Natural killer cell treated with Interleukin-12 subunit alpha and Interleukin-12 subunit beta and Interleukin-15 and Interleukin-18, amount 100 ng/mL, for 72 hours (primary cell): ENCODE data around the gene NUDT9. TPM values are rescaled to one million over a fixed set of nuclear protein-coding genes. Genes with fewer than 3 reads are reported as not detected.
"Not testable (repeated sequence)": the region's sequence is repeated elsewhere in the genome, so short reads cannot be mapped to it uniquely, and the experiment has no call there.

ENCODE experiments used
- ATAC-seq, 2 donors: fragments of 150-1000 bp; cut with Tn5 transposase in 1 of 2; sonication (Bioruptor Pico), chemical (Tn5 transposase) in 1 of 2; 2 replicates each; pipeline ENCODE4 v1.10.0; 2021
- DNase-seq: peaks from one replicate; pipeline ENCODE4 v3.0.0; 2022; ENCODE audit warnings: low spot score
- H3K27ac Mint-ChIP-seq, 2 donors: 1 replicate in 1 of 2; 2 replicates in 1 of 2; pipeline ENCODE4 v1.8.0; 2022; ENCODE audit warnings: mixed read lengths in 2 of 2, mild to moderate bottlenecking in 1 of 2, moderate library complexity in 1 of 2
- H3K27me3 Mint-ChIP-seq, 2 donors: 1 replicate in 1 of 2; 2 replicates in 1 of 2; pipeline ENCODE4 v1.8.0; 2022; ENCODE audit warnings: mixed read lengths in 2 of 2
- H3K36me3 Mint-ChIP-seq: one replicate; pipeline ENCODE4 v1.8.0; 2022; ENCODE audit warnings: mixed read lengths
- H3K4me1 Mint-ChIP-seq, 2 donors: 1 replicate in 1 of 2; 2 replicates in 1 of 2; pipeline ENCODE4 v1.8.0; 2022; ENCODE audit warnings: low read depth in 2 of 2, mixed read lengths in 2 of 2, mild to moderate bottlenecking in 1 of 2
- H3K4me3 Mint-ChIP-seq: one replicate; pipeline ENCODE4 v1.8.0; 2022; ENCODE audit warnings: mixed read lengths
- H3K9me3 Mint-ChIP-seq: 2 replicates; pipeline ENCODE4 v1.8.0; 2022; ENCODE audit warnings: mixed read lengths
- total RNA-seq, 2 donors: library from RNA; stranded (reverse); gene quantifications; one replicate each; pipeline ENCODE4 v1.2.3, GENCODE V29; 2022

Gene NUDT9
- total RNA-seq, 2 donors from 2014 or later = 14.6 to 18.2 TPM

DNA sequence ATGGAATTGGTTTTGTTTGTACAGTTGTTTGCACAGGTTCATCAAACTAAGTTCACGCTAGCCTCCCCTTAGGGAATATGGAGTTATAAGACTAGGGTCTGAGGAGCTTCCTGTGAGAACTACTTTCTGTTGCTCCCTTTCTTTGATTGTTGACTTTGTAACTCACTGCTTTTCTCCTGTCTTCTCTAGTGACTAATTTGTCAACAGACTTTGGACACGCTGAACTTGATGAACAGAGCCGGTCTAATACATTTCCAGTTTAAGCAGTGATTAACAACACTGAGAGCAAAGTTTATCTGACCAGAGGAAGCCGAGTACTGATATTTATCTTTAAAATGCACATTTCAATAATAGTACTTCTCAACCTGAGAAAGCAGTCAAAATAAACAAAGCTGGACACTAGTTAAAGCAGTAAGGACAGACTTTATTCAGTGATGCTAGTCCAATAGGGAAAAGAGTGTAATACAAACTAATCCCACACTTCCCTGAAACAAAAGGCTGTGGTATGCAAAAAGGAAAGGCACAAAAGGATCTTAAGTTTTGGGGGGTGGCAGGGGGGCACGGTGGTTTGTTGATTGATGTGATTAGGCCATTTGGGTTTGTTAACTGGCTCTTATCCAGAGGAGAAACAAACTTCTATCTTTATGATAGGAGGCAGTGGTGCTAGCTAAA, 2.7 kb upstream of the NUDT9 start:
- peaks cover 20 to 24% of the 10 kb centered on the region in 2 donors for H3K4me1 Mint-ChIP-seq

GRCh38 chr4:87420276-87420830, 2.0 kb upstream of the NUDT9 start:
- ATAC-seq (no peak), DNase-seq (no peak)
- Mint-ChIP-seq H3K4me1 (peaks cover 20 to 25% of the 10 kb centered on the region in 2 donors), H3K36me3 (no peaks in the 10 kb centered on the region), H3K27me3 (peaks cover 0 to 5% of the 10 kb centered on the region in 2 donors), H3K9me3 (no peaks in the 10 kb centered on the region), H3K4me3 (no peak overlapping the region), H3K27ac (peak overlapping the region in 1 of 2 donors; percentile 18)

More for the DNA sequence above, 2.7 kb upstream of the NUDT9 start:
- Mint-ChIP-seq H3K27me3 (peaks cover 4 to 8% of the 10 kb centered on the region in 2 donors), H3K4me3 (no peak overlapping the region), H3K36me3 (no peaks in the 10 kb centered on the region), H3K9me3 (no peaks in the 10 kb centered on the region), H3K27ac (peak overlapping the region in 1 of 2 donors; percentile 18)
- no peak for DNase-seq
- ATAC-seq = no peak

DNA sequence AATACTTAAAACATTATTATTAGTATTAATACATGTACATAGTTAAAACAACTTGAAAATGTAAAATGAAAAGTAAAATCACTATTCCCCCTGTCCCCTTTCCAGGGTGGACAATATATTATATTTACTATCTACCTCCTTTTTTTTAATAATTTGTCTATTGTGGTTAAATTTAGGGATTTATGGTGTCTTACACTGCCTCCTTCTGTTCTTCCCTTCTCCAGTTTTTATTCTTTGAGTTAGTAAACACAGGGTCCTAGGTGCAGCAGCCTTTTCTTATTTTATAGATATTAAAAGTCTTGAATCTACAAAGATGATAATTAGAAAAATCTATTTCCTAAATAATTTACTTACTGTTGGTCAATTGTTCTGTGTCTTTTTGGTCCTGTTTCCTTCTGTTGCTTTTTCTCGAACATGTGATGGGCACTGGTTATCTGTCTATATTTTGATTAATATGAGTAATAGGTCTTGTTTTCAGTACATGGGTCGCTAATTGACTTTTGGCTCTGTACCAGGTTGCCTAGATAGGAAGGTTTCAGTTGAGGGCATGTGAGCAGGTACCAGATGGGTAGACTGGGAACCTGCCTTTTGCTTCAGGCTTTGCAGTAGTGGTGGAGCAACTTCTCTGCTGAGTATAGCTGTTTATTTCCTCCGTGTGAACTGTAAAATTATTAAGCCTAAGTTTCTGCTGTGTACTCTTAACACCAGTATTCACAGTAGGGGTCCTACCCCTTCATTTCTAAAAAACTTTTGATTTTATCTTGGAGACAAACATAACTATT, 1.1 kb downstream of the NUDT9 start:
- peak overlapping the region; percentile 93 to 95 for H3K27ac Mint-ChIP-seq

GRCh38 chr4:87424099-87424543, 1.7 kb downstream of the NUDT9 start:
- Mint-ChIP-seq H3K27ac (peak overlapping the region; percentile 93 to 95), H3K4me3 (peak overlapping the region; percentile 94), H3K4me1 (peaks cover 20 to 25% of the 10 kb centered on the region in 2 donors)
- not testable (repeated sequence) for ATAC-seq, H3K9me3 Mint-ChIP-seq, H3K36me3 Mint-ChIP-seq, DNase-seq, H3K27me3 Mint-ChIP-seq

More for the DNA sequence above, 1.1 kb downstream of the NUDT9 start:
- no peaks in the 10 kb centered on the region for H3K27me3 Mint-ChIP-seq
- ATAC-seq (no peak), DNase-seq (no peak)
- H3K4me1 Mint-ChIP-seq = peaks cover 20 to 25% of the 10 kb centered on the region in 2 donors
- H3K4me3 Mint-ChIP-seq = peak overlapping the region; percentile 94
- no peaks in the 10 kb centered on the region for H3K36me3 Mint-ChIP-seq
- H3K9me3 Mint-ChIP-seq = no peaks in the 10 kb centered on the region

DNA sequence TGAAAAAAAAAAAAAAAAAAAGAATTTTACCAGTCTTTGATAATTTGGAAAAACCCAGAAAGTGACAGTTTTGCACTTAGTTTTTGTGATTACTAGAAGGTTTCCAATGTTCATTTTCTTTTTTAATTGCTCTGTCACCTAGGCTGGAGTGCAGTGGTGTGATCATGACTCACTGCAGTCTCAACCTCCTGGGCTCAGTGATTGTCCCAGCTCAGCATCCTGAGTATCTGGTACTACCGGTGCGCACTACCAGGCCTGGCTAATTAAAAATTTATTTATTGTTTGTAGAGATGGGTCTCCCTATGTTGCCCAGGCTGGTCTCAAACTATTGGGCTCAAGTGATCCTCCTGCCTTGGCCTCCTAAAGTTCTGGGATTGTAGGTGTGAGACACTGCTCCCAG, 3.3 kb downstream of the NUDT9 start:
- H3K27ac Mint-ChIP-seq = no peak overlapping the region
- no peaks in the 10 kb centered on the region for H3K27me3 Mint-ChIP-seq
- H3K36me3 Mint-ChIP-seq = no peaks in the 10 kb centered on the region
- no peak overlapping the region for H3K4me3 Mint-ChIP-seq
- H3K4me1 Mint-ChIP-seq = peaks cover 26 to 30% of the 10 kb centered on the region in 2 donors
- no peaks in the 10 kb centered on the region for H3K9me3 Mint-ChIP-seq
- ATAC-seq = no peak
- DNase-seq = no peak

DNA sequence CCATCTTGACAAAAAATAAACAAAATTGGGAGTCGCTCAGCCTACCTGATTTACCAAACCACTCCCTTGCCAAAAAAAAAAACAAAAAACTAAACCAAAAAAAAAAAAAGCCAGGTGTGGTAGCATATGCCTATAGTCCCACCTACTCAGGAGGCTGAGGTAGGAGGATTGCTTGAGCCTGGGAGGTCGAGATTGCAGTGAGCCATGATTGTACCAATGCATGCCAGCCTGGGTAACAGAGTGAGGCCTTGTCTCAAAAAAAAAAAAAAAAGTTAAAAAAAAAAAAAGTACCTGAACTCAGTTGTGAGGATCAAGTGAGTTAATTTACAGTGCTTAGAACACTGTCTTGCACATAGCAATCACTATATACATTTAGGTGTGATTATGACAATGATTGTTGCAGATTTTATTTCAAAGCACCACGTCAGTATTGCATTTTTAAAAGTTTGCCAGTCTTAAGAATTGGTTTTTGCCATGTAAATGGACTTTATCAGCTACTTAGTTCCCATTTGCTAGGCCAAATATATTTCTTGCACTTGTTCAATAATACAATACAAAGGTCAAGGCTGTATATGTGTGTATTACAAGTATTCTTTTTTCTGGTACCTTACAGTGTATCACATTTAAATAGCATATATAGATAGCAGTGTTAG, 4.6 kb downstream of the NUDT9 start:
- Mint-ChIP-seq H3K27me3 (no peaks in the 10 kb centered on the region), H3K27ac (no peak overlapping the region), H3K9me3 (no peaks in the 10 kb centered on the region), H3K4me1 (peaks cover 26% of the 10 kb centered on the region in 2 donors), H3K36me3 (no peaks in the 10 kb centered on the region), H3K4me3 (no peak overlapping the region)
- DNase-seq = no peak
- no peak for ATAC-seq

GRCh38 chr4:87427518-87427868, 5.1 kb downstream of the NUDT9 start:
- no peak for DNase-seq
- Mint-ChIP-seq H3K4me3 (no peak overlapping the region), H3K4me1 (peaks cover 21 to 23% of the 10 kb centered on the region in 2 donors), H3K27me3 (no peaks in the 10 kb centered on the region), H3K36me3 (no peaks in the 10 kb centered on the region), H3K9me3 (no peaks in the 10 kb centered on the region), H3K27ac (no peak overlapping the region)
- ATAC-seq = no peak

GRCh38 chr4:87428979-87429378, 6.6 kb downstream of the NUDT9 start:
- Mint-ChIP-seq H3K4me3 (no peak overlapping the region), H3K27me3 (no peaks in the 10 kb centered on the region), H3K27ac (no peak overlapping the region), H3K9me3 (no peaks in the 10 kb centered on the region), H3K36me3 (no peaks in the 10 kb centered on the region), H3K4me1 (peaks cover 8 to 16% of the 10 kb centered on the region in 2 donors)
- DNase-seq = no peak
- ATAC-seq = no peak

GRCh38 chr4:87430038-87430437, 7.7 kb downstream of the NUDT9 start:
- no peaks in the 10 kb centered on the region for H3K9me3 Mint-ChIP-seq
- ATAC-seq (no peak), DNase-seq (no peak)
- no peaks in the 10 kb centered on the region for H3K36me3 Mint-ChIP-seq
- no peak overlapping the region for H3K27ac Mint-ChIP-seq
- H3K27me3 Mint-ChIP-seq = no peaks in the 10 kb centered on the region
- H3K4me1 Mint-ChIP-seq = peaks cover 6 to 10% of the 10 kb centered on the region in 2 donors
- H3K4me3 Mint-ChIP-seq = no peak overlapping the region

DNA sequence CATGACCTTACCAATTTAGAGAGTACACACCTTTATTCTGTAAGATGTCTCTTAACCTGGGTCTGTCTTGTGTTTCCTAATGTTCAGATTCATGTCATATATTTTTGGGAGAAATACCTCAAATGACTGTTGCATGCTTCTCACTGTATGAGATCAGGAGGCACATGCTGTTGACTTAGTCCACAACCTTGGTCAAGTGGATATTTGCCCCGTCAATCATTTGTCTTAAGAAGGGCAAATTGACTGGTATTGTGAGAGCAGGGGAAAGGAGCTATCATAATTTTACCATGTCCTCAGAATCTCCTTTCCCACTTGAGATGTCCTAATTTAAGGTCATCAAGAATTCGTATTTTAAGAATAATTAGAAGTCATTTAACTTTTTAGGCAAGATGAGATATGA, 11.0 kb downstream of the NUDT9 start:
- no peaks in the 10 kb centered on the region for H3K27me3 Mint-ChIP-seq
- H3K9me3 Mint-ChIP-seq = no peaks in the 10 kb centered on the region
- no peak for ATAC-seq
- peaks cover 6 to 10% of the 10 kb centered on the region in 2 donors for H3K4me1 Mint-ChIP-seq
- H3K36me3 Mint-ChIP-seq = peaks cover 5% of the 10 kb centered on the region
- DNase-seq = no peak
- no peak overlapping the region for H3K27ac Mint-ChIP-seq
- H3K4me3 Mint-ChIP-seq = no peak overlapping the region

DNA sequence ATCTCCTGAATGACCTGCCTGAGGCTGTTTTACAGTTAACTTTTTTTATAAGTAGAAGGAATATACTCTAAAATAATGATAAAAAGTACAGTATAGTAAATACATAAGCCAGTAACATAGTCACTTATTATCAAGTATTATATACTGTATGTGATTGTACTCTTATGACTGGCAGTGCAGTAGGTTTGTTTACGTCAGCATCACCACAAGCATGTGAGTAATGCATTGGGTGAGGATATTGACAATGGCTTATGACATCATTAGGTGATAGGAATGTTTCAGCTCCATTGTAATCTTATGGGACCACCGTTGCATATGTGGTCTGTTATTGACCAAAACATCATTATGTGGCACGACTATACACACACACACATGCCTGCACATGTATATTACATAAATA, 20.5 kb downstream of the NUDT9 start:
- Mint-ChIP-seq H3K4me1 (no peaks in the 10 kb centered on the region), H3K4me3 (no peak overlapping the region), H3K9me3 (no peaks in the 10 kb centered on the region), H3K27me3 (no peaks in the 10 kb centered on the region), H3K27ac (no peak overlapping the region), H3K36me3 (peaks cover 6% of the 10 kb centered on the region)
- DNase-seq (no peak), ATAC-seq (no peak)

- no peak overlapping the region for H3K4me3 Mint-ChIP-seq
- H3K27ac Mint-ChIP-seq = no peak overlapping the region
- ATAC-seq (no peak), DNase-seq (no peak)
- no peaks in the 10 kb centered on the region for H3K9me3 Mint-ChIP-seq
- no peaks in the 10 kb centered on the region for H3K36me3 Mint-ChIP-seq
- H3K4me1 Mint-ChIP-seq = no peaks in the 10 kb centered on the region
- no peaks in the 10 kb centered on the region for H3K27me3 Mint-ChIP-seq
Measured at GRCh38 chr4:87444741-87445140, 22.4 kb downstream of the NUDT9 start.

DNA sequence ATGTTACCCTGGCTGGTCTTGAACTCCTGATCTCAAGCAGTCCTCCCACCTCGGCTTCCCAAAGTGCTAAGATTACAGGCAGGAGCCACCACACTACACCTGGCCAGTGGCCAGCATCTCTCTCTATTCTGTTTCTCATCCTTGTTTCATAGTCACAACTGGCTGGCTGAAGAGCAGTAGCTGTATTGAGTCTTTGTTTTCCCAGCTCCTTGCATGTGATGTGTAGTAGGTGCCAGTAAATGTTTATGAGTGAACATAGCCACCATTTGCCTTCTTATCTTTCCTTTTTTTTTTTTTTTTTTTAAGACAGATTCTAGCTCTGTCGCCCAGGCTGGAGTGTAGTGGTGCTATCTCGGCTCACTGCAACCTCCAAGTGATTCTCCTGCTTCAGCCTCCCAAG, 23.6 kb downstream of the NUDT9 start:
- Mint-ChIP-seq H3K27me3 (no peaks in the 10 kb centered on the region), H3K9me3 (no peaks in the 10 kb centered on the region), H3K36me3 (no peaks in the 10 kb centered on the region), H3K4me3 (no peak overlapping the region), H3K4me1 (no peaks in the 10 kb centered on the region), H3K27ac (no peak overlapping the region)
- ATAC-seq = no peak
- DNase-seq = no peak

DNA sequence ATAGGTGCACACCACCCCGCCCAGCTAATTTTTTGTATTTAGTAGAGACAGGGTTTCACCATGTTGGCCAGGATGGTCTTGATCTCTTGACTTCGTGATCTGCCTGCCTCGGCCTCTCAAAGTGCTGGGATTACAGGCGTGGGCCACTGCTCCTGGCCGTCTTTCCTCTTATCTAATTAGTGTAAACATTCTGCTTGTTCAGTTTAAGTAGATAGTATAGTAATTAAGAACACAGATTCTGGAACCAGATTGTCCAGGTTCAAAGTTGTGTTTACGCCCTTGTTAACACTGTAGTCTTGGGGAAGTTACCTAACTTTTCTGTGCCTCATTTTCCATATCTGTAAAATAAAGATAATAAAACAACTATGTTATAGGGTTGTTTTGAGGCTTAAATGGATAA, 24.0 kb downstream of the NUDT9 start:
- not testable (repeated sequence) for H3K27ac Mint-ChIP-seq, H3K9me3 Mint-ChIP-seq, DNase-seq, H3K4me3 Mint-ChIP-seq, H3K27me3 Mint-ChIP-seq, H3K36me3 Mint-ChIP-seq, ATAC-seq, H3K4me1 Mint-ChIP-seq
